Neural crest cell (in vitro differentiated cells): ENCODE measurements around the gene DGKD. TPM values are rescaled to one million over a fixed set of nuclear protein-coding genes. Genes with fewer than 3 reads are reported as not detected.
A peak's percentile ranks its signal among the peaks of the same experiment; 100 is the strongest.

Source experiments
- DNase-seq: peaks from one replicate; pipeline ENCODE4 v3.0.0; 2021; ENCODE audit warnings: low read depth, mixed read lengths, low spot score
- H3K27ac Mint-ChIP-seq: one replicate; pipeline ENCODE4 v1.8.0; 2021; ENCODE audit warnings: mild to moderate bottlenecking, mixed read lengths; ENCODE audit not compliant: unreplicated experiment
- H3K27me3 Mint-ChIP-seq: 2 replicates; pipeline ENCODE4 v1.8.0; 2021; ENCODE audit warnings: low read depth, mild to moderate bottlenecking, mixed read lengths
- H3K36me3 Mint-ChIP-seq: 2 replicates; pipeline ENCODE4 v1.8.0; 2021; ENCODE audit warnings: low read depth, mild to moderate bottlenecking, mixed read lengths
- H3K4me1 Mint-ChIP-seq: 2 replicates; pipeline ENCODE4 v1.8.0; 2021; ENCODE audit warnings: mixed read lengths
- H3K4me3 Mint-ChIP-seq: one replicate; pipeline ENCODE4 v1.8.0; 2021; ENCODE audit warnings: mild to moderate bottlenecking, mixed read lengths
- H3K9me3 Mint-ChIP-seq: 2 replicates; pipeline ENCODE4 v1.8.0; 2021; ENCODE audit warnings: mixed read lengths
- CTCF ChIP-seq: fragments of 200-600 bp; sonication (generic); conservative IDR thresholded peaks from 2 replicates; pipeline ENCODE4 v1.5.0; 2021; ENCODE audit warnings: antibody characterized with exemption, mild to moderate bottlenecking
- total RNA-seq: library from RNA; stranded (reverse); gene quantifications from 2 replicates; pipeline ENCODE4 v1.2.1, GENCODE V29; 2021

The DGKD gene
- total RNA-seq, 1 donor from 2014 or later: 48.7 TPM

GRCh38 chr2:233356546-233357308 is 2.4 kb downstream of the DGKD start:
- DNase-seq: no peak
- no peak for TF ChIP-seq CTCF
- H3K27me3 Mint-ChIP-seq: peaks cover 4% of the 10 kb centered on the region
- H3K9me3 Mint-ChIP-seq: no peaks in the 10 kb centered on the region
- no peak overlapping the region for H3K27ac Mint-ChIP-seq
- H3K4me3 Mint-ChIP-seq: peak overlapping the region; percentile 93
- H3K4me1 Mint-ChIP-seq: peaks cover 41% of the 10 kb centered on the region
- peaks cover 7% of the 10 kb centered on the region for H3K36me3 Mint-ChIP-seq

GRCh38 chr2:233358335-233358734 is 4.0 kb downstream of the DGKD start:
- Mint-ChIP-seq H3K4me3 (peak overlapping the region; percentile 3), H3K4me1 (peaks cover 37% of the 10 kb centered on the region), H3K27me3 (peaks cover 4% of the 10 kb centered on the region), H3K27ac (no peak overlapping the region), H3K36me3 (peaks cover 9% of the 10 kb centered on the region), H3K9me3 (no peaks in the 10 kb centered on the region)
- TF ChIP-seq CTCF: no peak
- DNase-seq: no peak

GRCh38 chr2:233358947-233359346 is 4.7 kb downstream of the DGKD start:
- Mint-ChIP-seq H3K27ac (no peak overlapping the region), H3K27me3 (peaks cover 1% of the 10 kb centered on the region), H3K4me1 (peaks cover 35% of the 10 kb centered on the region), H3K4me3 (peak overlapping the region; percentile 15), H3K9me3 (peaks cover 2% of the 10 kb centered on the region), H3K36me3 (peaks cover 12% of the 10 kb centered on the region)
- DNase-seq: no peak
- TF ChIP-seq CTCF: no peak

GRCh38 chr2:233359823-233360222 is 5.5 kb downstream of the DGKD start:
- Mint-ChIP-seq H3K4me3 (no peak overlapping the region), H3K36me3 (peaks cover 12% of the 10 kb centered on the region), H3K4me1 (peaks cover 34% of the 10 kb centered on the region), H3K27ac (no peak overlapping the region), H3K27me3 (no peaks in the 10 kb centered on the region), H3K9me3 (peaks cover 2% of the 10 kb centered on the region)
- no peak for DNase-seq
- TF ChIP-seq CTCF: no peak

GRCh38 chr2:233360771-233361176 is 6.5 kb downstream of the DGKD start:
- no peak for TF ChIP-seq CTCF
- no peak for DNase-seq
- no peak overlapping the region for H3K27ac Mint-ChIP-seq

More at GRCh38 chr2:233360771-233361176, 6.5 kb downstream of the DGKD start:
- peaks cover 2% of the 10 kb centered on the region for H3K9me3 Mint-ChIP-seq
- peaks cover 30% of the 10 kb centered on the region for H3K4me1 Mint-ChIP-seq
- no peaks in the 10 kb centered on the region for H3K27me3 Mint-ChIP-seq
- H3K4me3 Mint-ChIP-seq: peak overlapping the region; percentile 14
- H3K36me3 Mint-ChIP-seq: peaks cover 12% of the 10 kb centered on the region
